K562 (cell line): Measurements from ENCODE around the gene GPR78. TPM values are rescaled to one million over a fixed set of nuclear protein-coding genes. Genes with fewer than 3 reads are reported as not detected.

Experiments
- ATAC-seq: fragments of 200-7000 bp; cut with Tn5 transposase; 3 replicates; pipeline ENCODE4 v1.9.1; 2020; ENCODE audit warnings: moderate library complexity
- BruUV-seq: library from RNA; stranded (reverse); fragments of 400-500 nt; replicated peaks from 2 replicates; lab custom pipeline; 2021; lab: Mats Ljungman, UMichigan
- CTCF ChIA-PET: fragments of 300-600 bp; formaldehyde crosslinking; extraction: SDS; loops from one replicate; lab custom pipeline; 2021; ENCODE audit warnings: low intra/inter-chr PET ratio; lab: Yijun Ruan, JAX
- POLR2A ChIA-PET: fragments of 300-600, 350-650 bp; sonication (Branson Sonifier 250); formaldehyde crosslinking; extraction: SDS; loops from one replicate; lab custom pipeline; 2021; ENCODE audit warnings: antibody characterized with exemption, inconsistent platforms; lab: Yijun Ruan, JAX
- DNase-seq, 4 experiments: peaks; one replicate each; pipeline versions ENCODE4 v3.0.0 to v3.0.0-alpha.2; 2011 to 2018; ENCODE audit warnings: low spot score in 3 of 4, mixed read lengths in 3 of 4; ENCODE audit errors: extremely low read depth in 1 of 4
- FAIRE-seq: peaks from 2 replicates; lab custom pipeline; 2011; peaks lifted over from hg19 to GRCh38; lab: Jason Lieb, UNC
- H2AFZ ChIP-seq: 2 replicates; pipeline ENCODE4 v1.6.0; 2011; ENCODE audit warnings: low read depth, low read length, control low read depth, inconsistent platforms
- H3K27ac ChIP-seq: fragments of 200-600 bp; 3 replicates; pipeline ENCODE4 v1.8.0; 2011; ENCODE audit warnings: low read depth, mild to moderate bottlenecking, control low read depth, inconsistent platforms, low read length, moderate library complexity, mixed read lengths; ENCODE audit errors: extremely low read depth
- H3K27me3 ChIP-seq, 2 experiments: fragments of 300-600 bp in 1 of 2; 2 replicates in 1 of 2; 3 replicates in 1 of 2; pipeline versions ENCODE4 v1.6.0 to v1.8.0; 2011; ENCODE audit warnings: inconsistent platforms in 2 of 2, low read length in 2 of 2, mild to moderate bottlenecking in 1 of 2, mixed read lengths in 1 of 2, moderate library complexity in 1 of 2; ENCODE audit not compliant: control insufficient read depth in 2 of 2, insufficient read depth in 2 of 2
- H3K36me3 ChIP-seq: fragments of 300-600 bp; 3 replicates; pipeline ENCODE4 v1.8.0; 2011; ENCODE audit warnings: mild to moderate bottlenecking, low read length, inconsistent platforms; ENCODE audit not compliant: control insufficient read depth, insufficient read depth
- H3K4me1 ChIP-seq, 2 experiments: fragments of 200-600 bp in 1 of 2; replicated peaks in 1 of 2; 2 replicates in 1 of 2; 3 replicates in 1 of 2; pipeline versions ENCODE4 v1.5.1 to v1.8.0; 2011; ENCODE audit warnings: inconsistent platforms in 2 of 2, low read length in 2 of 2, mild to moderate bottlenecking in 1 of 2, mixed read lengths in 1 of 2, moderate library complexity in 1 of 2; ENCODE audit not compliant: control insufficient read depth in 2 of 2, insufficient read depth in 2 of 2
- H3K4me2 ChIP-seq: 2 replicates; pipeline ENCODE4 v1.6.1; 2011; ENCODE audit warnings: low read length, control low read depth, inconsistent platforms, mixed read lengths; ENCODE audit not compliant: insufficient read depth
- H3K4me3 ChIP-seq: fragments of 200-600 bp; sonication (generic), shearing (Covaris generic); 2 replicates; pipeline ENCODE4 v1.5.1; 2016; ENCODE audit warnings: control low read depth, inconsistent platforms
- H3K79me2 ChIP-seq: fragments of 200-600 bp; 3 replicates; pipeline ENCODE4 v1.8.0; 2011; ENCODE audit warnings: low read length, inconsistent platforms; ENCODE audit not compliant: control insufficient read depth, insufficient read depth
- H3K9ac ChIP-seq, 2 experiments: 2 replicates each; pipeline versions ENCODE4 v1.6.0 to v1.6.1; 2011; ENCODE audit warnings: low read depth in 2 of 2, low read length in 2 of 2, control low read depth in 1 of 2, inconsistent platforms in 1 of 2, mild to moderate bottlenecking in 1 of 2, mixed read lengths in 1 of 2; ENCODE audit not compliant: insufficient read depth in 1 of 2
- H3K9me1 ChIP-seq: one replicate; pipeline ENCODE4 v1.6.0; 2011; ENCODE audit warnings: inconsistent platforms, mild to moderate bottlenecking, low read length, moderate library complexity; ENCODE audit not compliant: control insufficient read depth, insufficient read depth
- H3K9me3 ChIP-seq: replicated peaks from 2 replicates; pipeline ENCODE4 v1.5.1; 2011; ENCODE audit warnings: low read depth, low read length, inconsistent platforms; ENCODE audit not compliant: control insufficient read depth, insufficient read depth
- H4K20me1 ChIP-seq: replicated peaks from 2 replicates; pipeline ENCODE4 v1.6.1; 2011; ENCODE audit warnings: low read length, inconsistent platforms, mixed read lengths; ENCODE audit not compliant: control insufficient read depth, insufficient read depth
- BCOR ChIP-seq: fragments of 450-650 bp; IDR thresholded peaks from 2 replicates; pipeline ENCODE4 v1.6.1; 2016
- CCNT2 ChIP-seq: IDR thresholded peaks from 2 replicates; pipeline ENCODE4 v1.6.1; 2011; ENCODE audit warnings: borderline replicate concordance, low read depth, mild to moderate bottlenecking, moderate library complexity, mixed read lengths, low read length; ENCODE audit not compliant: insufficient read length; ENCODE audit errors: extremely low read depth
- E2F8 ChIP-seq: fragments of 450-650 bp; IDR thresholded peaks from 2 replicates; pipeline ENCODE4 v1.7.1; 2018; ENCODE audit warnings: mild to moderate bottlenecking, low read depth; ENCODE audit not compliant: partially characterized antibody
- SMARCA5 ChIP-seq: fragments of 450-650 bp; IDR thresholded peaks from 2 replicates; pipeline ENCODE4 v1.6.1; 2016
- ZFP36 ChIP-seq: fragments of 150-350 bp; IDR thresholded peaks from 2 replicates; pipeline ENCODE4 v1.6.1; 2018; ENCODE audit warnings: low read length, low read depth; ENCODE audit not compliant: partially characterized antibody
- ZNF668 ChIP-seq: fragments of 250-450 bp; sonication (Bioruptor Pico); IDR thresholded peaks from 2 replicates; pipeline ENCODE4 v1.8.0; 2022; ENCODE audit warnings: mild to moderate bottlenecking, inconsistent platforms
- WGBS: fragments of 100-300 bp; shearing (Covaris generic); methylation state at CpG from one replicate; pipeline ENCODE4 v1.1.6; 2016; ENCODE audit warnings: low coverage, mixed read lengths; ENCODE audit not compliant: insufficient coverage; ENCODE audit errors: missing lambda C conversion rate; 5-methylcytosine and 5-hydroxymethylcytosine counted together
- in situ Hi-C: fragments of 300-500 bp; cut with MboI; formaldehyde crosslinking; loops from 4 replicates; pipeline ENCODE4 v1.15.0; 2018; ENCODE audit warnings: inconsistent platforms, mixed read lengths
- intact Hi-C: fragments of 100-400 bp; cut with micrococcal nuclease; formaldehyde crosslinking; loops from 2 replicates; pipeline ENCODE4 v1.14.2; 2022
- polyA plus RNA-seq, 8 experiments: library from polyadenylated mRNA; depleted of rRNA in 4 of 8; stranded (reverse) in 5 of 8; unstranded in 3 of 8; fragments of >200 nt; fragmentation: Nextera tagmentation in 2 of 8; fragmentation: Illumina TruSeq in 1 of 8; extraction: Ambion mirVana in 2 of 8; extraction: Trizol in 1 of 8; gene quantifications; 2 replicates each; pipeline versions ENCODE4 v1.2.1 to v1.2.3, GENCODE V29; 2011 to 2014; ENCODE audit warnings: inconsistent platforms in 1 of 8, missing spikeins in 1 of 8
- total RNA-seq, 7 experiments: library from RNA; depleted of rRNA in 6 of 7; stranded (reverse); fragments of >200 nt in 6 of 7; fragmentation: Illumina TruSeq in 2 of 7; extraction: Trizol in 2 of 7; gene quantifications; 2 replicates each; pipeline versions ENCODE4 v1.2.1 to v1.2.3, GENCODE V29; 2011 to 2021; ENCODE audit warnings: low replicate concordance in 1 of 7

Gene GPR78
- total and polyA plus RNA-seq, 9 of the 15 experiments (the other 6 are each of a cell fraction or from before 2014, with no cell fraction given): 0.04 to 0.13 (median 0.07) TPM; not detected in 4

GRCh38 chr4:8615921-8616787 is 36.0 kb downstream of the GPR78 start:
- WGBS: 44% methylated on average over 25 of the region's 26 CpGs
- ATAC-seq: no peak
- no peak overlapping the region for H3K27ac ChIP-seq
- peak; percentile 40; the same call in 1 of the 2 replicates for TF ChIP-seq BCOR
- TF ChIP-seq E2F8: peak; percentile 33
- TF ChIP-seq ZNF668 (CRISPR knock-in tag): no peak
- TF ChIP-seq SMARCA5: peak; percentile 63
- peak; percentile 98 for TF ChIP-seq ZFP36
- TF ChIP-seq CCNT2: no peak
- TF ChIP-seq, all 486 proteins: peak for 4
- peaks cover 0 to 41% of the 10 kb centered on the region in 2 experiments; a peak in 3 of 5 replicates for H3K27me3 ChIP-seq
- no peaks in the 10 kb centered on the region for H3K4me1 ChIP-seq
- ChIA-PET CTCF (no interaction called here), POLR2A (interaction anchor here (1.7 kb wide), 1 partner anchor 13 kb away, joined by 4 read pairs; no protein-coding TSS in a partner anchor)
- no peaks in the 10 kb centered on the region for H4K20me1 ChIP-seq
- no peaks in the 10 kb centered on the region for H3K79me2 ChIP-seq
- no peaks in the 10 kb centered on the region for H3K9me1 ChIP-seq
- no peak overlapping the region for H3K4me3 ChIP-seq
- in situ Hi-C loops (no loop called here), intact Hi-C loops (no loop called here)
- DNase-seq: no peak
- no TSS peak for BruUV-seq
- no peak overlapping the region for H2AFZ ChIP-seq
- no peak overlapping the region for H3K9ac ChIP-seq
- no peaks in the 10 kb centered on the region for H3K36me3 ChIP-seq
- H3K4me2 ChIP-seq: no peak overlapping the region
- no peaks in the 10 kb centered on the region for H3K9me3 ChIP-seq
- no peak for FAIRE-seq
